Measurements from ENCODE around the gene NBPF15. TPM values are rescaled to one million over a fixed set of nuclear protein-coding genes. Genes with fewer than 3 reads are reported as not detected.
"Not testable (repeated sequence)": the region's sequence is repeated elsewhere in the genome, so short reads cannot be mapped to it uniquely, and the experiment has no call there.

NBPF15 gene
- total and polyA plus RNA-seq, 9 of the 15 experiments (the other 6 are each of a cell fraction or from before 2014, with no cell fraction given) = 1.8 to 13.2 (median 6.0) TPM

GRCh38 chr1:144412491-144413403 is 48.7 kb downstream of the NBPF15 start (continued):
- TF ChIP-seq TAF1 (IDR thresholded peaks at IDR 0.05; ENCODE audit: control insufficient read depth, extremely low read depth, insufficient read depth, low read length, severe bottlenecking) (peak; percentile 67), NELFE (IDR thresholded peaks at IDR 0.05; ENCODE audit: insufficient read depth, insufficient read length) (peak; percentile 52), ZNF436 (CRISPR knock-in tag; IDR thresholded peaks at IDR 0.05) (peak; percentile 98), FOXA3 (CRISPR knock-in tag; conservative IDR thresholded peaks at IDR 0.05 in 1 of 2, IDR thresholded peaks at IDR 0.05 in 1 of 2) (peak in 1 of 2 experiments; percentile 88; a peak in 3 of 4 replicates), ZBTB8A (IDR thresholded peaks at IDR 0.05; ENCODE audit: partially characterized antibody) (peak; percentile 84), POLR2H (tag; IDR thresholded peaks at IDR 0.05; ENCODE audit: low read depth) (peak; percentile 99), MYNN (IDR thresholded peaks at IDR 0.05) (peak; percentile 88), PRDM10 (IDR thresholded peaks at IDR 0.05; ENCODE audit: partially characterized antibody) (peak; percentile 95), PHTF2 (CRISPR knock-in tag; IDR thresholded peaks at IDR 0.05) (peak; percentile 98), BHLHE40 (IDR thresholded peaks at IDR 0.05; ENCODE audit: low read length) (peak; percentile 59; the same call in 1 of the 2 replicates), GATAD2A (IDR thresholded peaks at IDR 0.05) (peak; percentile 74; the same call in 1 of the 2 replicates), ZNF354B (CRISPR knock-in tag; IDR thresholded peaks at IDR 0.05) (peak; percentile 93), MYC (IDR thresholded peaks at IDR 0.05; ENCODE audit: low read depth, low read length) (0 out of 2 replicates have a peak, but pooled peaks have one; percentile 12), MYC (CRISPR knock-in tag; IDR thresholded peaks at IDR 0.05; ENCODE audit: borderline replicate concordance, low read depth) (peak; percentile 88; the same call in 1 of the 2 replicates), ZBTB33 (CRISPR knock-in tag; IDR thresholded peaks at IDR 0.05) (peak; percentile 48), HMG20A (CRISPR knock-in tag; conservative IDR thresholded peaks at IDR 0.05) (peak; percentile 95), KHSRP (IDR thresholded peaks at IDR 0.05) (peak; percentile 87), ZNF778 (CRISPR knock-in tag; IDR thresholded peaks at IDR 0.05) (0 out of 2 replicates have a peak, but pooled peaks have one; percentile 37), ZNF431 (CRISPR knock-in tag; IDR thresholded peaks at IDR 0.05) (peak; percentile 84)
- not testable (repeated sequence) for TF ChIP-seq MYNN (CRISPR knock-in tag; IDR thresholded peaks at IDR 0.05)
- TF ChIP-seq, protein P1, sequence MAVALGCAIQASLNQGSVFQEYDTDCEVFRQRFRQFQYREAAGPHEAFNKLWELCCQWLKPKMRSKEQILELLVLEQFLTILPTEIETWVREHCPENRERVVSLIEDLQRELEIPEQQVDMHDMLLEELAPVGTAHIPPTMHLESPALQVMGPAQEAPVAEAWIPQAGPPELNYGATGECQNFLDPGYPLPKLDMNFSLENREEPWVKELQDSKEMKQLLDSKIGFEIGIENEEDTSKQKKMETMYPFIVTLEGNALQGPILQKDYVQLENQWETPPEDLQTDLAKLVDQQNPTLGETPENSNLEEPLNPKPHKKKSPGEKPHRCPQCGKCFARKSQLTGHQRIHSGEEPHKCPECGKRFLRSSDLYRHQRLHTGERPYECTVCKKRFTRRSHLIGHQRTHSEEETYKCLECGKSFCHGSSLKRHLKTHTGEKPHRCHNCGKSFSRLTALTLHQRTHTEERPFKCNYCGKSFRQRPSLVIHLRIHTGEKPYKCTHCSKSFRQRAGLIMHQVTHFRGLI (CRISPR knock-in tag; IDR thresholded peaks at IDR 0.05) = peak; percentile 67; the same call in 1 of the 2 replicates

Measured in K562 (cell line).